ENCODE results near the gene NACC2.

NACC2 gene

GRCh38 chr9:136059321-136059791, 35.7 kb downstream of the NACC2 start:
- DNase-seq: no peak

DNA sequence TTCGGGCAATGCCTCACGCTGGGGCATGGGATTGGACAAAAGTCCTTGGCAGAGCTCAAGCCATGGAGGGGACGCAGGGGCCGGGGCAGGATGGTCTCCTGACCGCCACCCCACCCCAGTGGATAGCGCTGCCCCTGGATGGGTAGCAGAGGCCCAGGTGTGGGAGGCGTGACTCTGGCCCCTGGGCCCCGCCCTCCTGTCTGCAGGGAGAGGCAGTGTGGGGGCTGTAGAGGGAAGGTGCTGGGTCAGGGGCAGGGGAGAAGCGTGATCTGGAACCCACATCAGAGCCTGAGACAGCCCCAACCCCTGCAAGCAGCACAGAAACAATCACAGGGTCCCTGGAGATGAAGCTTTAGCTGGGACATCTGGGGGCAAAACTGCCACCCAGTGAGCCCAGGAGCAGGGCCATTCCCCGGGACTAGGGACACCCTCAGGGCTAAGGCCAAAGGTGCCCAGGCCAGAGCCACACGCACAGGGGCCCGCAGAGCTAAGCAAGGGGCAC, 36.2 kb downstream of the NACC2 start:
- no peak for DNase-seq

DNA sequence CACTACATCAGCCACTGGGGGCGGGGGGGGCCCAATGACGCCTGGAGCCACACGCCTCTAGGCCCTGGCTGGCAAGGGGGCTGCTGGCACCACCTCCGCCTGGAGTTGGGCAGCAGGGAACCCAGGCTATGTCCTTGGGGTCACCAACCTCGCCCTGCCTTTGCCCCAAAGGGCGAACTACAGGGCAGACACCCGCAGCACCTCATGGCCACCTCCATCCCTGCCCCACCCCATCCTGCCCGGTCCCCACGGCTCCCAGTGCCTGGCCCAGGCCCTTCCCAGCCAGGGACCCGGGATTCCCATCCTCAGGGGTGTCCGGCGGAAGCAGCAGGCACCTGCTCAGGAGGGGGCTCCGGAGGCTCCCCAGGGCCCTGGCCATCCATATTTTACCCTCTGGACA, 37.0 kb downstream of the NACC2 start:
- DNase-seq: no peak

DNA sequence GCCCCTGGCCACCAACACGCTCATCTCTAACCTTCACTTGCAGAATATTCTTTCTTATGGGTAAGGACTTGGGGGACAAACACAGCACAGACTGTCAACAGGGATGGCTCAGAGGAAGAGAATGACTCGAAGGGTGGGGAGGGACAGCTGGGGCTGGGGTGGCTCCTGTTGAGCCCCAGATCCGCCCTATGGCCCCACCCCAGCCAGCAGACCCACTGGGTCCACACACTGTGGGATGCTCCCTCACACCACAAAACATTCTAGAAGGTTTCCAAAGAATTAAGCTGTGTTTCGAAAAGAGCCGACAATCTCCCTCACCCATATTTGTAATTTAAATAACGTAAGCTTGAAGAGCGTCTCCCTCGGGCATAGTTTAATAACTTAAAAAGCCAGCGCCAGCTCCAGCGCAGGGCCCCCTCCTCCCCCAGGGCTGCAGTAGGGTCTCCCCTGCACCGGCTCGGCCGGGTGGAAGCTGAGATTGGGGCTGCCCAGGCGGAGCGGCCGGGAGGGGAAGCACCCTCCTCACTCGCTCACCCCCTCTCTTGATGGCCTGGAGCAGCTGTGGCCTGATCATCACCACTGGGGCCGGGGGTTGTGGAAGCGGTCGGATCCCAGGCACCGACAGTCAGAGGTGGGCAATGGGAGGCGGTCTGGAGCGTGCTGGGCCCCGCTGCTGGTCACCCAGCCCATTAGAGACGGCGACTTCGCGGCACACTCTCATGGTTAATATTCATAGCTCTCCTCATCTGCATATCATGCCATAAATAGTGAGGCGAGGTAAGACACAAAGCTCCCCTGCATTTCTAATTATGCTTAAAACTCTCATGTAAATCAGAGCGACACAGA, 37.6 kb downstream of the NACC2 start:
- no peak for DNase-seq

DNA sequence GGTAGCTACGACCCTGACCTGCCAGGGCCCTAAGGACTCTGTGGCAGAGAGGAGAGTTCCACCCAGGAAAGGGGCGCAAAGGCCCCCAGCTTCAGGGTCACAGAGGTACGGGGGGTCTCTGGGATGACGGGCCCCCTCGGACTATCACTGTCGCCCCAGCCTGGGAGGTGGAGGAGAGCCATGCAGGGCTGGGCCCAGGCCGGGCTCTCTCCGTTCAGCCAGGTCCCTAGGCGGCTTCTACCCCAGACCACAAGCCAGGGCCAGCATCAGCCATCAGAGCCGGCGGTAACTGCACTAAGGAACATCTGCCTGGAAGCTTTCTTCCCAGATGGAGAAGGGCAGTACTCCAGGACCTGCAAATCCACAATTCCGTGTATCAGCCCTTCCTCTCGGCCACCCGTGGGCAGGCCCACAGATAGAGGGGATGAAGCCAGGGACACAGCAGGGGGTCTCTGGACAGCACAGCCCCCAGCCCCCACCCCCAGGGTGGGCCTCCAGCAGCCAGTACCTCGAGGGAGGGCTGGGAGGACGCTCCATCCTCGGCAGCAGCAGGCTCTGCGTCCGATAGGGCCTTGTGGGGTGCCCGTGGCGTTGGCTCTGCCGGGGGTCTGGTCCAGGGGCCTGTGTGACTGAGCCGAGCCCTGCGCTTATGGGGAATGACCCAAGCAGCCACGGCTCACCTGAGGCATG, 38.4 kb downstream of the NACC2 start:
- no peak for DNase-seq

DNA sequence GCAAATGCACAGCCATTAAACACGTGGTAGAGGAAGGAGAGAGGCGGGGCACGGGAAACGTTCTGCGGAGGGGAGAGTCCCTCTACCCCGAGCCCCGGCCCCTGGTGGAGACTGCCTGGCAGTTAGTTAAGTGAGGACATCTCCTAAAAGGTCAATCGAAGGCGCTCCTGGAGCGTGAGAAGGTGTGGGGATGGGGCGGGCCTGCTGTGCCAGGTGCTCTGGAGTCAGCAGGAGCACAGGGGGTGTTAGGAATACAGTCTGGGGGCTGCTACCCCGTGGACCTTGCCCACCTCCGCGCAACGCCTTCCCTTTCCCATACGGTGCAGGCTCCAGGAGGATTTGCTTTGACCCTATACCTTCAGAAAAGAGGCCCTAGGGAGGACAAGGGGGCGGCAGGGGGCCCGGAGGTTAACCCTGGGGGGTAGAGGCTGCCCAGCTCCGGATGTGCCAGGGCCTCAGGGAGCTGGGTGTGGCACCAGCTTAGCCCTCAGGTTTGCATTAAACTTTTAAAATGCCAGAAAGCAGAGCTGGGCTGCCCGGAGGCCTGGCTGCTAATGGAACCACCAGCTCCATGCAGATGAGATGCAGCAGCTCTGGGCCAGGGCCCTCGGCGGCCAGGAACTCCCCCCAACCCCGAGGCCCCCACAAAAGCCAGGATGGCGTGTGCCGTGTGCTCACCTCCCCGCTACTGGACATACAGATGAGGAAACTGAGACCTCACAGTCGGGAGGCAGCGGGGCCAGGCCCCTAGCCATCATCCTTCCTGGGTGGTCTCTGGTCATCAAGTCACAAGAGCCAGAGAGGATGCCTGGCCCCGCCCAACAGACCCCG, 39.2 kb downstream of the NACC2 start:
- DNase-seq: no peak

- no peak for DNase-seq
These were observed 40.0 kb downstream of the NACC2 start for GRCh38 chr9:136054798-136055714.

DNA sequence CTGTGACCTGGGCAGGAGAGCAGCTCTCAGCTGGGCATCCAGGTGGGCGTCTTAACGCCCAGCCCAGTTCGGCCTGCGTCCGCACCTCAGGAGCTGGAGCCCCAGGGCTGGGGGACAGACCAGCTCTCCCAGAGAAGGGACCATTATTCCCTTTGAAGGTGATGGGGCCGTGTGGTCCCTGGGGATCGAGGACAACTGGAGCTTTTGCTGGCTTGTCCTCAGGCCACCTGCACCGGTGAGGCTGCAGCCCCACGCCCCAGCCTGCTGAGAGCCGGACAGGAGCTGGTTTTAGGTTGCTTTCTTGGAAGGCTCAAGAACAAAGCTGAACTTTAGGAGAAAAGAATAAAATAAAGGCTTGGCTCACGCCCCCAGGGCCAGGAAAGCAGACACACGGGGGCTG, 40.9 kb downstream of the NACC2 start:
- no peak for DNase-seq

DNA sequence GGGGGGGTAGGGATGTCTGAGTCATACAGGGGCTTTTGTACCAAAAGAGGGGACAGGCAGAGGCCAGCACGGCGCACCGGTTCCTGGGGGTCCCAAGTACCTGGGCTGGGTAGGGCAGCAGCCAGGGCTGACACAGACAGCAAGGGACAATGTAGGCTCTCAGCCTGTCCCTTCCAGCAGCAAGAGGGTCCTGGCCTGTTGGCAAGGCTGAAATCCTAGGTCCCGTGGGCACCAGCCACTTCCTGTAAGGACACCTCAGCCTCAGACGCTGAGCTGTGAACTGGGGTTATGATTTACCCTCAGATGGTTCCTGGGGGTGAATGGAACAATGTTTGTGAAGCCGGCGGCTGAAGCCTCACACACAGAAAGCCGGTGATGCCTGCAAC, 41.3 kb downstream of the NACC2 start:
- DNase-seq: no peak

DNA sequence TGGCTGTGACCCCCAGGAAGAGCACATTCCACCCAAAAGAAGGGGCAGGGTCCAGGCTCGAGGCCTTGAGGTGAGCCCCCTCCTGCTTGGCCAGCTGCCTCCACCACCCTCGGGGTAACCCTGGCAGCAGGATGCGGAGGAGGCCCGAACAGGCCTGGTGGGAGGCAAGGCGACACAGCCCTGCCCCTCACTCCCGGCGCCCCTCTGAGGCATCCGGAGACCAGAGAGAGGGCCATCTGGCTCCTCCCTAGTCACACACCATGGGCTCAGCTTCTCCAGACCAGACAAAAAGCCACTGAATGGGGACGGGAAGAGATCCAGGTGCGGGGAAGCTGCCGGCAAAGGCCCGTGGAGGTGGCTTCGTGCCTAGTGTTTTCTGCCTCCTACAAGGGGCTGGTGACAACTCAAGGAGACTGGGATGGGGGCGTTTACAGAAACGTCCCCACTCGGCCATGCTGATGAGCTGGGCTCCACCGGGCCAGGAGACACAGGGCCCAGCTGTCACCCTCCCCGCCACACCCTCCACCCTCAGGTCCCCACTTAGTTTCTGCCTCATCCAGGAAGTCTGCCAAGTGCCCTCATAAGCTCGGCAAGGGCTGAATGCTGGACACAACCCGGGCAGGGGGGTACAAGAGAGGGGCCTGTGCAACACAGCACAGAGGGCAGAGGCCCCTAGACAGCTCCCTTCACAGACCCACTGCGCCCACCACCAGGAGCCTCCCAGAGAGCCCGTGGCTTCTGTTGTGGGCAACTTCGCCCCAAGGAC, 41.9 kb downstream of the NACC2 start:
- DNase-seq: peak in 3 of 56 donors; percentile 22 to 39 (median 30)

DNA sequence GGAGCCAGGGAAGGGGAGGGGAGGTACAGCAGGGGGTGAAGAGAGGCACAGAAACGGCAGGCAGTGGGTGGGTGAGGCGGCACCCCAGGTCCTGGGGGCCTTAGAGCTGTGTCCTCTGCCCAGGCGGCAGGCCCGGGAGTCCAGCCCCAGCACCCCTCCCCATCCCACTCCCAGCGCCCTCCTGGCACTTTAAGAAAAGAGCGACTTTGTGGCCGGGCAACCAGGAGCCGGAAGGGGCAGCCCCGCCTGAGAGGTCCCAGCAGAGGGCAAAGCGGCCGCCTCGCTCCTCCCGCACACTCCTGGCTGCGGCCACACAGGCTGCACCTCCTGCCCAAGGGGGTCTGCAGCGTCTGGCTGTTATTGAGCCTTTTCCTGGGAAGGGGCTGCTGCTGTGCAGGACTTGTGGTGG, 42.6 kb downstream of the NACC2 start:
- peak in 29 of 56 donors; percentile 14 to 77 (median 67) for DNase-seq

- DNase-seq: peak in 55 of 56 donors; percentile 58 to 96 (median 85)
These were observed 43.1 kb downstream of the NACC2 start for GRCh38 chr9:136051837-136052471.

DNA sequence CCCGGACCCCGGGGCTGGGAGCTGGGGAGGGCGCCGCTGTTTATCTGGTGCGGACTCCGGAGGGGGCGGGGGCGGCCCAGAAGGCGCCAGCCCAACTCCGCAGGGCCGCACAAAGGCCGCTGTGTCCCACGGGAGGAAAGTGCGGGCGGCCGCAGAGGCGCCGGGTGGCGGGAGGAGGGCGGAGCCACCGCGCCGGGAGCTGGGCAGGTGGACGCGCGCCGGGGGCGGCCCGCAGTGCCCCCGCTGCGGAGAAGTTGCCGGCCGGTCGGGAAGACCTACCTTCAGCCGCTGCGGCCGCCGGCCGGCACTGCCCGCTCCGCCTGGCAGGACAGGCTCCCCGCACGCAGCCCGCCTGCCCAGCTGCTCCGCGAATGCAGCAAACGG, 43.6 kb downstream of the NACC2 start:
- peak in 39 of 56 donors; percentile 43 to 94 (median 76) for DNase-seq

DNA sequence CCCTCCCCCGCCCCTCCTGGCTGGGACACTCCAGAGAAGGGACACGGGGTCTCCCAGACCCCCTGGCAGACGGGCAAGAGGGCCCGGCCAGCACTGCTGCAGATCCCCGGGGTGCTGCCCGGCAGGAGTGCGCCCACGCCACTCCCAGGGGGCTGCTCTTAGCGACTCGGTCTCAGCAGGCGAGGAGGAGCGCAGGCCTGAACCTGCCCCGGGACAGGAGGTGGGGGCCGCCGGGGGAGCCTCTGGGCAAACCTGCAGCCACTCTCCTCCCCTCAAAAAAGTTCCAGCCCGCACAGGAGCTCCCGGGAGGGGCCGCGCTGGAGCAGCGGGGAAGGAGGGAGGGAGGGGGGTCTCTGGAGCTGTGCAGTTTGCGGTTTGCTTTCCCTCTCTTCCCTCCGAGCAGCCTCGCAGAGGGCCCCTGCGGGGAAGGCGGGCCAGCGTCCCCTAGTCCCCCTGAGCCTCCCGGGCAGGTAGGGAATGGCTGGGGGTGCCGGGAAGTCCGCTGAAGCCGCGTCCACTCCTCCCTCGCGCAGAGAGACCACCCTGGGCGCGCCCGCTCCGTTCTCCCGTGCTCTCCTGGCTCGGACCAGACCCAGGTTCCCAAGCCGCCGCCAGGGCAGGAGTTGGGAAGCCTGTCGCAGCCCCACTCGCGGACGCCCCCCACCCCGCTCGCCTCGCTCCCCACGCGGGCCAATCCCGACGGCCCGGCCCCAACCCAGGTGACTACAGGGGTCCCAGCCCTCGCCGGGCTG, 44.2 kb downstream of the NACC2 start:
- peak in 8 of 56 donors; percentile 47 to 72 (median 55) for DNase-seq

DNA sequence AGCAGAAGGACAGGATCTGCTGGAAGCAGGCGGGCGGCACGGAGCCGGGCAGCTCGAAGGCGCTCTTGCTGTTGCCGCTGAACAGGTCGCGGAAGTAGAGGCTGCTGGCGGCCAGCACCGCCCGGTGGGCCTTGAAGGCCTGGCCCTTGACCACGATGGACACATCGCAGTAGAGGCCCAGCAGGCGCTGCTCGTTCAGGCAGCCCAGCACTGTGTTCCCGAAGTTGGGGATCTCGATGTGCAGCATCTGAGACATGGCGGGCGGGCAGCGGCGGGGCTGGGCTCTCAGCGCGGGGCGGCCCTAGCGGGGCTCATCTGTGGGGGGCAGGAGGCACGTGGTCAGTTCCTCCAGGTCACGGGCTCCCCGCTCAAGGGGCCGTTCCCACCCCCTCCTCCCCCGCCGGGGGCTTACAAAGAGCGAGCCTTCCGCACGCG, 44.8 kb downstream of the NACC2 start:
- peak in 12 of 56 donors; percentile 30 to 71 (median 52) for DNase-seq

GRCh38 chr9:136049491-136050265, 45.4 kb downstream of the NACC2 start:
- DNase-seq: no peak

Data from amygdala (tissue), 56 donors.